Suprapubic skin (tissue), 4 donors: ENCODE data around the gene SAMD14.

Experiments
- EP300 ChIP-seq: sonication (generic); formaldehyde crosslinking; IDR thresholded peaks from one replicate; pipeline ENCODE4 v1.6.1; 2017; ENCODE audit warnings: antibody characterized with exemption
- POLR2AphosphoS5 ChIP-seq, 3 donors: sonication (generic); formaldehyde crosslinking; IDR thresholded peaks; one replicate each; pipeline ENCODE4 v1.6.1; 2017; ENCODE audit warnings: antibody characterized with exemption in 3 of 3
- TF ChIP-seq, protein P1 (sequence below), 2 donors: fragments of 200-600 bp in 1 of 2; fragments of 450-650 bp in 1 of 2; sonication (generic) in 1 of 2; IDR thresholded peaks; one replicate each; pipeline ENCODE4 v1.5.1; 2016 to 2019; ENCODE audit warnings: antibody characterized with exemption in 2 of 2, mild to moderate bottlenecking in 1 of 2, moderate library complexity in 1 of 2

DNA sequence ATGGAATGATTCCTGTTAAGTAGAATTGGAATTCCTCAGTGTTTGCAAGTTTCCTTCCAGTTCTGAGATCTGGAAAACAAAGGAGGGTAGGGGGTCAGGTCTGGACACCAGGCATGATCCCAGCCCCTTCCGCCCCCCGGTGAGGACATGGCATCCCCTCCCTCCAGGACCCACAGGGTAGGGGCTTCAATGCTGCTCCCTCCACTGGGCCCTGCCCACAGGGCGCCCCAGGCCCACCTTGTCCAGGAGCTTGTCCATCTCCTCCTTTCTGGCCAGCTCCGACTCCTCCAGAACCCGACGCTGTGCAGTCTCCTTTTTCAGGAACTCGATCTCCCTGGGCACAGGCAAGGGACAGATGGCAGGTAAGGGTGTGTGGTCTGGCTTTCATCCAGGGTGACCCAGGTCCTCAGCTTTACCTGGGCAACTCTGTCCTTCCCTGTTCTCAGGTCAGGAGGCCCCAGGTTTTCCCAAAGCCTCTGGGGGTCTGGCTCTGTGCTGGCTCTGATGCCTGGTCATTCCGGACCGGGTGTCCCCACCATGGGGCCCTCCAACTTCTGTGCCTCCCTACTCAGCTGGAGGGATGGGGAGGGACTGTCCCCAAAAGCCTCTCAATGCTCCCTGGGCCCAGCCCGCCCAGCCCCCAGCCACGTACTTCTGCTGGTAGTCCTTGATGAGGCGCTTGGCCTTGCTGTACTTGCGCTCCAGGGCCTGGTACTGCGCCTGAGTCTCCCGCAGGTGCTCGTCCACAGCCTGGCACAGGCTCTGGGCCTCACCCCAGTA, 5.5 kb upstream of the SAMD14 start:
- TF ChIP-seq, protein P1, sequence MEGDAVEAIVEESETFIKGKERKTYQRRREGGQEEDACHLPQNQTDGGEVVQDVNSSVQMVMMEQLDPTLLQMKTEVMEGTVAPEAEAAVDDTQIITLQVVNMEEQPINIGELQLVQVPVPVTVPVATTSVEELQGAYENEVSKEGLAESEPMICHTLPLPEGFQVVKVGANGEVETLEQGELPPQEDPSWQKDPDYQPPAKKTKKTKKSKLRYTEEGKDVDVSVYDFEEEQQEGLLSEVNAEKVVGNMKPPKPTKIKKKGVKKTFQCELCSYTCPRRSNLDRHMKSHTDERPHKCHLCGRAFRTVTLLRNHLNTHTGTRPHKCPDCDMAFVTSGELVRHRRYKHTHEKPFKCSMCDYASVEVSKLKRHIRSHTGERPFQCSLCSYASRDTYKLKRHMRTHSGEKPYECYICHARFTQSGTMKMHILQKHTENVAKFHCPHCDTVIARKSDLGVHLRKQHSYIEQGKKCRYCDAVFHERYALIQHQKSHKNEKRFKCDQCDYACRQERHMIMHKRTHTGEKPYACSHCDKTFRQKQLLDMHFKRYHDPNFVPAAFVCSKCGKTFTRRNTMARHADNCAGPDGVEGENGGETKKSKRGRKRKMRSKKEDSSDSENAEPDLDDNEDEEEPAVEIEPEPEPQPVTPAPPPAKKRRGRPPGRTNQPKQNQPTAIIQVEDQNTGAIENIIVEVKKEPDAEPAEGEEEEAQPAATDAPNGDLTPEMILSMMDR (IDR thresholded peaks at IDR 0.05): no peak
- TF ChIP-seq POLR2AphosphoS5 (IDR thresholded peaks at IDR 0.05) (no peak), EP300 (no peak)
